ENCODE results near the gene SMAD9.

SMAD9 gene

GRCh38 chr13:36857253-36857652, 62.8 kb downstream of the SMAD9 start:
- no peak for TF ChIP-seq CTCF (IDR thresholded peaks at IDR 0.05; ENCODE audit: low read depth, low read length)
- Histone ChIP-seq H3K27me3 (no peaks in the 10 kb centered on the region), H3K36me3 (peaks cover 64% of the 10 kb centered on the region), H3K4me3 (ENCODE audit: low read depth, low read length) (no peak overlapping the region), H3K9me3 (no peaks in the 10 kb centered on the region), H3K4me1 (no peaks in the 10 kb centered on the region; the same call in 1 of the 2 replicates)
- no peak for DNase-seq

DNA sequence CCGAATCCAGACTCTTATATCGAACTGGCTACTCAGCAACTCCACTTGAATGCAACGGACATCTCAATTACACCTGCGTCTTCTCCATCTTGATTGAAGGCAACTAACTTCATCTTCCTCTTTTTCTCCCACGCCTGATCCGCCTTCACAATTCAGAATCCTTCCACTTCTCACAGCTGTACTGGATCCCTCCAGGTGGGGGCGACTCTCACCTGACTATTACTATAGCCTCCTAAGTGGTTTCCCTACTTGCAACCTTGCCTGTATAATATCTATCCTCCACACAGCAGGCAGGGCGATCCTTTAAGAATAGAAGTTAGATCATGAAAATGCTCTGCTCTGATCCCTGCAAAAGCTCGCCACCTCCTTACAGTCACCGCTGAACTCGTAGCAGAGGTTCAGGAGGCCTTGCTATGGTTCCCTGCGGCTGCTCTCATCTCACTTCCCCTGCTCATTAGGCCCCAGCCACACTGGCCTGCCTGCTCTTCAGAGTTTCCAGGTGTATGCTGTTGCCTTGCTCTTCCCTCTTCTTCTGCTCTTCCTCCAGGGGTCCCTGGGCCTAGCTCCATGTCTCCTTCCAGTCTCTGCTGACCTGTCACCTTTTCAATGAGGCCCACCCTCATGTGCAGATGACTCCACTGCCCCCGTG, 69.1 kb downstream of the SMAD9 start:
- peak; percentile 55 for DNase-seq
- H3K9me3 ChIP-seq = no peaks in the 10 kb centered on the region
- TF ChIP-seq CTCF (IDR thresholded peaks at IDR 0.05; ENCODE audit: low read depth, low read length) = peak; percentile 63
- no peaks in the 10 kb centered on the region for H3K27me3 ChIP-seq
- peaks cover 63% of the 10 kb centered on the region for H3K36me3 ChIP-seq
- H3K4me3 ChIP-seq (ENCODE audit: low read depth, low read length) = no peak overlapping the region
- no peaks in the 10 kb centered on the region for H3K4me1 ChIP-seq

GRCh38 chr13:36848199-36848982, 71.6 kb downstream of the SMAD9 start:
- peak; percentile 55 for TF ChIP-seq CTCF (IDR thresholded peaks at IDR 0.05; ENCODE audit: low read depth, low read length)
- no peaks in the 10 kb centered on the region for H3K27me3 ChIP-seq
- H3K4me3 ChIP-seq (ENCODE audit: low read depth, low read length) = no peak overlapping the region
- DNase-seq = peak; percentile 37
- peaks cover 63% of the 10 kb centered on the region for H3K36me3 ChIP-seq
- H3K9me3 ChIP-seq = no peaks in the 10 kb centered on the region
- H3K4me1 ChIP-seq = no peaks in the 10 kb centered on the region

- Histone ChIP-seq H3K4me1 (no peaks in the 10 kb centered on the region), H3K9me3 (no peaks in the 10 kb centered on the region), H3K4me3 (ENCODE audit: low read depth, low read length) (no peak overlapping the region), H3K36me3 (peaks cover 56% of the 10 kb centered on the region), H3K27me3 (no peaks in the 10 kb centered on the region)
- no peak for DNase-seq
- no peak for TF ChIP-seq CTCF (IDR thresholded peaks at IDR 0.05; ENCODE audit: low read depth, low read length)
These were observed 72.4 kb downstream of the SMAD9 start for GRCh38 chr13:36847606-36848005.

- H3K9me3 ChIP-seq = no peaks in the 10 kb centered on the region
- 0 out of 2 replicates have a peak, but pooled peaks cover 2% of the 10 kb centered on the region for H3K4me1 ChIP-seq
- H3K4me3 ChIP-seq (ENCODE audit: low read depth, low read length) = no peak overlapping the region
- DNase-seq = no peak
- H3K27me3 ChIP-seq = no peaks in the 10 kb centered on the region
- TF ChIP-seq CTCF (IDR thresholded peaks at IDR 0.05; ENCODE audit: low read depth, low read length) = no peak
- peaks cover 12% of the 10 kb centered on the region for H3K36me3 ChIP-seq
These were observed 78.6 kb downstream of the SMAD9 start for GRCh38 chr13:36841391-36841790.

DNA sequence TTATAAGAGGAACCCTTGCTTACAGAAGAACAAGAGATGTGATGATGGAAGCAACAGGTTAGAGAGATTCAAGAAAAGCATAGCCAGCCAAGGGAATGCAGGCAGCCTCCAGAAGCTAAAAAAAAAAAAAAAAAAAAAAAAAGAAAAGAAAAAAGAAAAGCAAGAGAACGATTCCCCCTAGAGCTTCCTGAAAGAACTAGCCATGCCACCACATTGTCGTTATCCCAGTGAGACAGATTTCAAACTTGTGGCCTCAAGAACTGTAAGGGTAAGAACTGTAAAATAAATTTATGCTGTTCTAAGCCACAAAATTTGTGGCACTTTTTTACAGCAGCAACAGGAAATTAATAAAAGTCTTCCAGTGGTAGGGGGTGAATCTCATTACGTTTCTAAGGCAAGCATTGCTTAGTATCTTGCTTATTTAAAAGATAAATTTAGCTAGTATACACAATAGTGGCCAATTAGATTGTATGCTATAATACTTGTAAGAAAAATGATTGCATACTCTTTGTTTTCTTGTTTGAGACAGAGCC, 79.3 kb downstream of the SMAD9 start:
- no peak for DNase-seq
- no peak for TF ChIP-seq CTCF (IDR thresholded peaks at IDR 0.05; ENCODE audit: low read depth, low read length)
- 0 out of 2 replicates have a peak, but pooled peaks cover 2% of the 10 kb centered on the region for H3K4me1 ChIP-seq
- H3K27me3 ChIP-seq = no peaks in the 10 kb centered on the region
- H3K9me3 ChIP-seq = no peaks in the 10 kb centered on the region
- H3K4me3 ChIP-seq (ENCODE audit: low read depth, low read length) = peak overlapping the region; percentile 33
- peaks cover 11% of the 10 kb centered on the region for H3K36me3 ChIP-seq
